GM18870 (cell line): ENCODE results near the gene GLYAT.
"Not testable (repeated sequence)": the region's sequence is repeated elsewhere in the genome, so short reads cannot be mapped to it uniquely, and the experiment has no call there.

ENCODE experiments used
- ATAC-seq: cut with Tn5 transposase; IDR thresholded peaks from one replicate; pipeline ENCODE4 v1.9.1; 2021; ENCODE audit warnings: moderate library complexity; ENCODE audit not compliant: unreplicated experiment

The GLYAT gene

DNA sequence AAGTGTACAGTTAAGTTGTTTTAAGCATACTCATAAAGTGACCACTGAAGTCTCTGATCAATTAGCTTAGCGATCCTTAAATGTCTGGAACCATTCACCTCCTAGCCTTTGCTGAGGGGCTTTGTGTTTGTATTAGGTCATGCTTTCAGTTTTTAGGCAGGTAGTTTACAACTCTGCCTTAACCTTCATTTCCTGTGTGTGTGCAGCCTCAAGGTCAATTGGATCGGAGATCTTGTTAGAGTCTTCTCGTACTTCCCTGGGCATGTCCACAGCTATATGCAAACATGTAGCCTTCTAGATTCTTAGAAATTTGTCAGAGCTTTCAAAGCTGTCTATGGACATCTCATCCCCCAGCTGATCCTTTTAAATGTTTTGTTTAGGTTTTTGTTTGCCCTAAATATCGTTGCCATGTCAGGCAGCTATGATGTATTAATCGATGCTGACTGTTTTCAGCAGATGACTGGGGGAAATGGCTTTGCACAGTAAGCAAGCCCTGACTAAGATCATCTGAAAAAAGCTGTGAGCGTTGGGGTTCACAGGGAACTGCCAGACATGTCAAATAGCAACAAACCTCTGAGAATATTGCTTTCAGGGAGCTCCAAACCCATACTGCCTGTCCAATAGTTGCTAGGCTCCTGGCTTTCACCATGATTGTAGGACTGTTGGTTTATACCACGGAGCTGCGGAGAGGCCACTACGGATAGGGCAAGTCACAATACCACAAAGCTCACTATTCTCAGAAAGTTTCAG, 45.6 kb downstream of the GLYAT start:
- no peak for ATAC-seq

DNA sequence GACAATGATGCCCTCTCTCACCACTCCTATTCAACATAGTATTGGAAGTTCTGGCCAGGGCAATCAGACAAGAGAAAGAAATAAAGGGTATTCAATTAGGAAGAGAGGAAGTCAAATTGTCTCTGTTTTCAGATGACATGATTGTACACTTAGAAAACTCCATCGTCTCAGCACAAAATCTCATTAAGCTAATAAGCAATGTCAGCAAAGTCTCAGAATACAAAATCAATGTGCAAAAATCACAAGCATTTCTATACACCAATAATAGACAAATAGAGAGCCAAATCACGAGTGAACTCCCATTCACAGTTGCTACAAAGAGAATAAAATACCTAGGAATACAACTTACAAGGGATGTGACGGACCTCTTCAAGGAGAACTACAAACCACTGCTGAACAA, 49.1 kb downstream of the GLYAT start:
- ATAC-seq, result not testable (repeated sequence)

DNA sequence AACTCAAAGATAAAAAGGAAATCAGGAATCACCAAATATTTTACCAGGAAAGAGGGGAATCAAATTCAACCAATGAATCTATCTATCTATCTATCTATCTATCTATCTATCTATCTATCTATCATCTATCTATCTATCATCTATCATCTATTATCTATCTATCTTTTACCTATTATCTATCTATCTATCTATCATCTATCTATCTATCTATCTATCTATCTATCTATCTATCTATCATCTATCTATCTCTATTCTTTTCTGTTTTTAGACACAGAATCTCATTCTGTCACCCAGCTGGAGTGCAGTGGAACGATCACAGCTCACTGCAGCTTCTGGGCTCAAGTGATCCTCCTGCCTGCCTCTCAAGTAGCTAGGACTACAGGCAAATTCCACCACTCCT, 54.2 kb downstream of the GLYAT start:
- ATAC-seq, result not testable (repeated sequence)

DNA sequence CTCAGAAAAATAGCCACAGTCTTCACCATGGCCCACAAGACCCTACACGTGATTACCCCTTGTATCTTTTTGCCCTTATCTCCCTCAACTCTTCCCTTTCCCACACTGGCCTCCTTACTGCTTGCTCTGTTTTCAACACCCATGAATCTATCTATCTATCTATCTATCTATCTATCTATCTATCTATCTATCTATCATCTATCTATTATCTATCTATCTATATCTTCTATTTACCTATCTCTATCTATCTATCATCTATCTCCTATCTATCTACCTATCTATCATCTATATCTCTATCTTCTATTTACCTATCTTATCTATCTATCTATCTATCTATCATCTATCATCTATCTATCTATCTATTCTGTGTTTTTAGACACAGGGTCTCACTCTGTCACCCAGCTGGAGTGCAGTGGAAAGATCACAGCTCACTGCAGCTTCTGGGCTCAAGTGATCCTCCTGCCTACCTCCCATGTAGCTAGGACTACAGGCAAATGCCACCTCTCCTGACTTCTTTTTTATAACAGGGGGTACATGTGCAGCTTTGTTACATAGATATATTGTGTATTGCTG, 55.1 kb downstream of the GLYAT start:
- no peak for ATAC-seq

DNA sequence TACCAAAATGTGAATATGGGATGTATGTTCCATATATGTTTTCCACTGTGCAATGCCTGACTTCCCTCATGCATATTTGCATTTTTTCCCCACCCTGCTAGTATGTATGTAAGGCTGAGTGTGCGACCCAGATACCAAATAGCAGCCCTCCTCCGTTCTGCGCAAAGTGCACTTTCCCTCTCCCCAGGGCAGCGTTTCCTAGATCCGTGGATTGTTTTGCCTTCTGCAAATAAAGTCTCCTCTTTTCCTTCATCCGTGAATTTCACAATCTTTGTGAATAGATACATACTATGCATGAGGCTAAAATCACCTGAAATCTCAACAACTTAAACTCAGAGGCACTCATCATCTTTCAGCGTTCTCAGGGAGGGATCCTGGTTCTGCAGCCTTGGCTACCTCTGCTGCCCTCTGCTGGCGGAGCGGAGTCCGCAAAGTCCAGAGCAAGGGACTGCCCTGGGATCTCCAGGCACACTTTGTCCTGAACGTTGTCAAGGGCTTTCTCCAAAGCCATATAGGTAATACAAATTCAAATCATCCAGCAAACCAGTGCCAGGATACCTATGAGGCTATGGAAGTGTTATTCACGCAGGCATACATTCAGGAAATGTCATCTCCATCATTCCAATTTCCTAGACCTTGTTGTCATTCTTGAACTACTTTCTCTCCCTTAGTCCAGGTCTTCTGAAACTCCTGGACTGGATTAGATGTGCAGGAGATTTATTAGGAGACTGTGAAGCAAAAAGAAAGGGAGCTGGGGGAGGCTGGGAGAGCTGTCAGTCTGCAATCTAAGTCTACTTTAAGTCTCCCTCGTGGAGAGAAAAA, 56.2 kb downstream of the GLYAT start:
- ATAC-seq, result peak; percentile 68

DNA sequence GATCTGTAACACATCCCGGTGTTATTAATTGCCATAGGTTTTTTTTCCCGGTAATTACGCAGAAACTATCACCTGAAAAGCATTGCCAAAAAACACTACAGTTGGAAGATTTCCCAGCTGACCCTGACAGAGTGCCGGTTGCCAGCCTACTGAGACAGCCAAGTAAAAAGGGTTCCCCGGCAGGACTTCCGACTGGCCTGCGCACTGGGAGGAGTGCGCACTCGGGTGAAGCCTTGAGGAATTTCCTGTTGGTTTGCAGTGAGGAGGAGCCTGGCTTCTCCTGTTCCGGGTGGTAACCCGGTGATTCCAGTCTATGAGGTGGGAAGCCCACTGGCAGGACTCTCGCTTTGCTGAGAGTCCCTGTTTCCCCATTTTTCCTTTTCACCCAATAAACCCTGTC, 57.1 kb downstream of the GLYAT start:
- no peak for ATAC-seq

DNA sequence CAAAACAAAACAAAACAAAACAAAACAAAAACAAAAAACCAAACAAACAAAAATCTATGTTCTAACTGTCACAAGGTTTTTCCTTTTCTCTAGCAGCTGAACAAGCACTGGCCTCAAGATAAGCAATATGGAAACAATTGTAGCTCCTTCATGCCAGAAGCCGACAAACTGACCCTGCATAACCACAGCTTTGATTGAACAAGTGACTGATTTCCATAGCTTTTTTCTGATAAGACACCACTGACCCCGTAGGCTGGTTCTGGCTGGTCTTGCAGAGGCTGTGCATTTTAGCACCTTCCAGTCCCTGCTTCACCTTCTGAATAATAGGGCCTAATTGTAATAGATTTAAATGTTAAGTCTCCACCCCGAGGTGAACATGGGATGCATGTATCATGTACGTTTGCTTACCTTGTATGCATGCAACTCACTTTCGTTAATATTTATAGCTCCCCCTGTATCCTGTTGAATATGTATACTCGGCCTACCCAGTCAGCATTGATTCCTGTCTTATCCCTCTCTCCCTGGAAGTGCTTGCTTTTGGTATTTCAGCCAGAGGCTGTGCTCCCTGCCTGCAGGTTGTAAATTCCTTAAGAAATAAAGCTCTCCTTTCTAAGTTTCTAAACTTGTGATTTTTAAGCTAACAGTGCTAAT, 59.6 kb downstream of the GLYAT start:
- no peak for ATAC-seq

DNA sequence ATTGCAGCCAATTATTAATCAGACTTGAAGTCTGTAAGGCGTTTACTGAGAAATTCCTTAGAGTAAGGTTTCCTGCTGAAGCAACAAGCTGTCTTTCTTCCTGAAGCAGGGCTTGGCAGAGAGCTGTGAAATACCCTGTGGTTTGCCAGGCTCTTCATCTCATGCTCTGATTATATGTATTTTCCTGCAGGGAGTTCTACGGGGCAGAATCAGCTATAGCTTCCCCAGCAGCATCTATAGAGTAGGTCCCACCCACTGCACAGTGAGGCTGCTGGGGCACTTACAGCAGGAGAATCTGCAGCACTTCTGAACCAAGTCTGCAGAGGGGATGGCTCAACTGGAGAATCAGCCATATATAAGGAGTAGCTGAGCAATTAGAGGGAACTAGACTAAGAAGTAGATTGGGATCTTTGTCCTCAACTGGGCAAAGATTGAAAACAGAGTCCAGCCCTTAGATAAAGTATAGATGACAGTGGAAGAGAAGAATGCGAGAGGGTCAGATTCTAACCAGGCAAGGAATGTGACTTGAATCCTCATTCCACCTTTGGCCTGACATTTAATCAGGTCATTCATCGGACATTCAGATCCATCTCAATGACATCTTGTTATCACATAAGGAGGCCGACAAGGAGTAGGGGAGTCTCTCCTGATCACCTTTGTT, 71.7 kb downstream of the GLYAT start:
- ATAC-seq, result no peak

DNA sequence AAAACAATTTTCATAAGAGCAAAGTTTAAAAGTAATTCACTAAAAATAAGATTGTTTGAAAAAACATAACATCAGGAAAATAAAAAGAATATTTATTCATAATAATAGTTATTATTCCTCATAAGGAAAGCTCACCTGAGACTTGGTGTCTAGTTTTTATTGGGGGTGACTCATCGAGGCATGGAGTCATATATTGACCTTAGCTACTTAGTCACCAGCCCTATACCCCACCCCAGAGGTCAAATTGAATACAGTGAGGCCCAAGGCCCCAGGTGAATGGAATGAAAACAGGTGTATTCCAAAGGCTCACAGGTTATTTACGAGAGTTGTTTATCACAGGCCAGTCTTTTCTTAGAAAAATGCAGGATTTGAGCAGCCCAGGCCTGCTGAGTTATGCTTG, 72.3 kb downstream of the GLYAT start:
- ATAC-seq, result no peak
